HG03064 (cell line): ENCODE results near the gene CCDC102B.
"Not testable (repeated sequence)": the region's sequence is repeated elsewhere in the genome, so short reads cannot be mapped to it uniquely, and the experiment has no call there.

Experiments used
- ATAC-seq: cut with Tn5 transposase; IDR thresholded peaks from one replicate; pipeline ENCODE4 v1.9.1; 2021; ENCODE audit warnings: low read depth; ENCODE audit not compliant: unreplicated experiment

Gene CCDC102B

GRCh38 chr18:68893354-68893753 is 95.5 kb downstream of the CCDC102B start:
- ATAC-seq, result no peak

GRCh38 chr18:68897286-68897685 is 99.4 kb downstream of the CCDC102B start:
- no peak for ATAC-seq

GRCh38 chr18:68909579-68909978 is 111.7 kb downstream of the CCDC102B start:
- no peak for ATAC-seq

GRCh38 chr18:68915061-68915460 is 117.2 kb downstream of the CCDC102B start:
- no peak for ATAC-seq

- ATAC-seq, result no peak
Measured at GRCh38 chr18:68916734-68917133, 118.9 kb downstream of the CCDC102B start.

GRCh38 chr18:68918216-68918615 is 120.3 kb downstream of the CCDC102B start:
- ATAC-seq, result no peak

GRCh38 chr18:68919900-68920299 is 122.0 kb downstream of the CCDC102B start:
- no peak for ATAC-seq

GRCh38 chr18:68922392-68922791 is 124.5 kb downstream of the CCDC102B start:
- ATAC-seq, result no peak

GRCh38 chr18:68925268-68925667 is 127.4 kb downstream of the CCDC102B start:
- no peak for ATAC-seq

- no peak for ATAC-seq
Measured at GRCh38 chr18:68928762-68929675, 131.1 kb downstream of the CCDC102B start.

- no peak for ATAC-seq
Measured at GRCh38 chr18:68935686-68936085, 137.8 kb downstream of the CCDC102B start.

- no peak for ATAC-seq
Measured at GRCh38 chr18:68937029-68937599, 139.2 kb downstream of the CCDC102B start.

GRCh38 chr18:68940039-68940438 is 142.2 kb downstream of the CCDC102B start:
- ATAC-seq, result no peak

- no peak for ATAC-seq
Measured at GRCh38 chr18:68940754-68941153, 142.9 kb downstream of the CCDC102B start.

GRCh38 chr18:68942230-68942629 is 144.3 kb downstream of the CCDC102B start:
- no peak for ATAC-seq

GRCh38 chr18:68943861-68944260 is 146.0 kb downstream of the CCDC102B start:
- ATAC-seq, result not testable (repeated sequence)

GRCh38 chr18:68944330-68944729 is 146.4 kb downstream of the CCDC102B start:
- no peak for ATAC-seq

GRCh38 chr18:68944826-68945225 is 146.9 kb downstream of the CCDC102B start:
- no peak for ATAC-seq

GRCh38 chr18:68948622-68949021 is 150.7 kb downstream of the CCDC102B start:
- ATAC-seq, result no peak

GRCh38 chr18:68954738-68955137 is 156.9 kb downstream of the CCDC102B start:
- ATAC-seq, result no peak

GRCh38 chr18:68956650-68957049 is 158.8 kb downstream of the CCDC102B start:
- ATAC-seq, result no peak

- no peak for ATAC-seq
Measured at GRCh38 chr18:68960355-68960754, 162.5 kb downstream of the CCDC102B start.
